ENCODE data around the gene ATP11C. TPM values are rescaled to one million over a fixed set of nuclear protein-coding genes. Genes with fewer than 3 reads are reported as not detected.

The ATP11C gene
- total RNA-seq (10 to 100 TPM; 18.4 to 27.1 (median 23.1) TPM), total RNA-seq (38.0 to 103 (median 60.9) reads per million in 29 experiments)
- 24.1 TPM for total RNA-seq (2013)

GRCh38 chrX:139932901-139933796 is at the start of gene ATP11C:
Gene ATP11C, minus strand, starts transcription at chrX:139933053. Its CDS starts 1,011 bp downstream, at chrX:139932042.
- ChIA-PET CTCF (interaction anchor here in 1 of 2 donors (0.7 kb wide), 1 partner anchor 164 kb away, joined by 8 read pairs; no protein-coding TSS in a partner anchor), POLR2A (interaction anchor here (0.6 to 0.8 kb wide), 4 partner anchors 9 to 157 kb away, joined by 3 to 8 read pairs (median 6); no protein-coding TSS in a partner anchor)
- peak; percentile 61 to 87 (median 74) for DNase-seq
- Mint-ChIP-seq H3K4me3 (peak within 1 kb of the TSS; percentile 83 to 93 (median 85)), H3K27me3 (peaks cover 0 to 7% of the 10 kb centered on the region in 2 donors), H3K27ac (peak within 1 kb of the TSS; percentile 94 to 96), H3K36me3 (no peaks in the 10 kb centered on the region), H3K9me3 (no peaks in the 10 kb centered on the region), H3K4me1 (peaks cover 24 to 29% (median 26%) of the 10 kb centered on the region in 3 donors)
- H3K36me3 ChIP-seq (ENCODE audit: control insufficient read depth in 2 of 2, extremely low read depth in 1 of 2, insufficient read depth in 1 of 2, low read length in 1 of 2) = no peaks in the 10 kb centered on the region
- ATAC-seq (replicated peaks in 1 of 4) = peak; percentile 79 to 88 (median 83)
- no peaks in the 10 kb centered on the region for H3K27me3 ChIP-seq (replicated peaks in 1 of 2; ENCODE audit: control insufficient read depth in 2 of 2, extremely low read depth in 1 of 2, insufficient read depth in 2 of 2, low read length in 1 of 2)
- H3K9me3 ChIP-seq = no peaks in the 10 kb centered on the region
- H3K27ac ChIP-seq (ENCODE audit: low read length) = peak within 1 kb of the TSS; percentile 82
- whole genome bisulfite sequencing (ENCODE audit: insufficient coverage) = 0% methylated on average over 1 of the region's 52 CpGs
- peak within 1 kb of the TSS; percentile 65 to 79 for H3K4me3 ChIP-seq (ENCODE audit: control insufficient read depth in 1 of 2, extremely low read depth in 1 of 2, low read length in 1 of 2)
- peaks cover 3 to 7% of the 10 kb centered on the region in 2 experiments for H3K4me1 ChIP-seq (ENCODE audit: control insufficient read depth in 1 of 2, extremely low read depth in 1 of 2, insufficient read depth in 2 of 2, low read length in 2 of 2)

DNA sequence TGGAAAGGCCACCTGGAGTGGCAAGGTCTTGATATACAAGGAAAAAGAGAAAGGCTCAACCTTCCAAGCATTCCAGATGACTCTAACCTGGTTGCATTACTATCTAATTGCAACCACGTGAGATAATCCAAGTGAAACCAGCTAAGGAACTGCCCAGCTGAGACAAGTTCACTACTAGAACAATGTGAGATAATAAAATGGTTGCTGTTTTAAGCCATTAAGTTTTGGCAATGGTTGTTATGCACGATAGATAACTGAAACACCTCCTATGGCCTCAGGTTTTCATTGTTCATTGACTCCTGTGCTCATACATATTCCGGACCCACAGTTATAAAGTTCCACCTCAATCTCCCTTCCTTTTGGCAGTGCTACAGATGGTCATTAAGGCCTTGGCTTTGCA is 41.6 kb upstream of the ATP11C start:
- no peak for DNase-seq
- WGBS (ENCODE audit: insufficient coverage) = no CpG with 5 or more reads among the region's 3 CpGs
- H3K9me3 Mint-ChIP-seq = peaks cover 0 to 4% (median 0%) of the 10 kb centered on the region in 3 donors
- Histone ChIP-seq H3K4me1 (ENCODE audit: control insufficient read depth in 1 of 2, extremely low read depth in 1 of 2, insufficient read depth in 2 of 2, low read length in 2 of 2) (no peaks in the 10 kb centered on the region), H3K27me3 (replicated peaks in 1 of 2; ENCODE audit: control insufficient read depth in 2 of 2, extremely low read depth in 1 of 2, insufficient read depth in 2 of 2, low read length in 1 of 2) (no peaks in the 10 kb centered on the region), H3K27ac (ENCODE audit: low read length) (no peak overlapping the region), H3K9me3 (no peaks in the 10 kb centered on the region), H3K36me3 (ENCODE audit: control insufficient read depth in 2 of 2, extremely low read depth in 1 of 2, insufficient read depth in 1 of 2, low read length in 1 of 2) (no peaks in the 10 kb centered on the region), H3K4me3 (ENCODE audit: control insufficient read depth in 1 of 2, extremely low read depth in 1 of 2, low read length in 1 of 2) (no peak overlapping the region)
- POLR2A ChIA-PET = interaction anchor here in 1 of 2 donors (0.7 kb wide), 1 partner anchor 90 kb away, joined by 5 read pairs; no protein-coding TSS in a partner anchor
- H3K4me1 Mint-ChIP-seq = peaks cover 2 to 6% (median 2%) of the 10 kb centered on the region in 3 donors
- no peaks in the 10 kb centered on the region for H3K36me3 Mint-ChIP-seq
- ATAC-seq (replicated peaks in 1 of 4) = no peak
- peaks cover 0 to 34% of the 10 kb centered on the region in 2 donors for H3K27me3 Mint-ChIP-seq
- CTCF ChIA-PET = interaction anchor here in 1 of 2 donors (0.6 to 0.7 kb wide), 2 partner anchors 782 to 1246 kb away, joined by 3 to 4 read pairs; no protein-coding TSS in a partner anchor
- H3K27ac Mint-ChIP-seq = no peak overlapping the region
- no peak overlapping the region for H3K4me3 Mint-ChIP-seq

- WGBS (ENCODE audit: insufficient coverage) = no CpG with 5 or more reads among the region's 6 CpGs
- Mint-ChIP-seq H3K36me3 (no peaks in the 10 kb centered on the region), H3K4me1 (peaks cover 2 to 6% (median 2%) of the 10 kb centered on the region in 3 donors), H3K9me3 (peaks cover 0 to 4% (median 0%) of the 10 kb centered on the region in 3 donors), H3K27ac (no peak overlapping the region), H3K27me3 (peaks cover 0 to 43% of the 10 kb centered on the region in 2 donors), H3K4me3 (no peak overlapping the region)
- ChIA-PET POLR2A (no interaction called here), CTCF (interaction anchor here in 1 of 2 donors (0.6 kb wide), 1 partner anchor 226 kb away, joined by 3 read pairs; no protein-coding TSS in a partner anchor)
- Histone ChIP-seq H3K4me3 (ENCODE audit: control insufficient read depth in 1 of 2, extremely low read depth in 1 of 2, low read length in 1 of 2) (no peak overlapping the region), H3K27me3 (replicated peaks in 1 of 2; ENCODE audit: control insufficient read depth in 2 of 2, extremely low read depth in 1 of 2, insufficient read depth in 2 of 2, low read length in 1 of 2) (no peaks in the 10 kb centered on the region), H3K36me3 (ENCODE audit: control insufficient read depth in 2 of 2, extremely low read depth in 1 of 2, insufficient read depth in 1 of 2, low read length in 1 of 2) (no peaks in the 10 kb centered on the region), H3K9me3 (no peaks in the 10 kb centered on the region), H3K27ac (ENCODE audit: low read length) (no peak overlapping the region), H3K4me1 (ENCODE audit: control insufficient read depth in 1 of 2, extremely low read depth in 1 of 2, insufficient read depth in 2 of 2, low read length in 2 of 2) (no peaks in the 10 kb centered on the region)
- ATAC-seq (replicated peaks in 1 of 4) = no peak
- no peak for DNase-seq
Measured at GRCh38 chrX:139972629-139973624, 40.1 kb upstream of the ATP11C start.

GRCh38 chrX:139972113-139972512 is 39.3 kb upstream of the ATP11C start:
- POLR2A ChIA-PET = no interaction called here
- Mint-ChIP-seq H3K36me3 (no peaks in the 10 kb centered on the region), H3K27me3 (peaks cover 0 to 46% of the 10 kb centered on the region in 2 donors)

DNA sequence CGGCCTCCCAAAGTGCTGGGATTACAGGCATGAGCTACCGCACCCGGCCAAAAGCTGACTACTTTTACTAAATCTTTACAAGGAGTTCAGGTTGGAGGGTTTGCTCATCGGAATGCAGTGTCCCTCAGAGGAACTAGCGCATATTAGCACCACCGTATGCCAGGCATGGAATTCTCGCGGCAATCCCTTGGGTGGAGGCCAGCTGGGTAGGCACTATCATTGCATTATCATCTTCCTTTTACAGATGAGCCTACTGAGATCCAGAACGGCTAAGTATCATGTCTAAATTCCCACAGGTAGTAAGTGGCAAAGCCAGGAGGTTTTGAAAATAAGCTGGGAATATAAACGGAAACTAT is 38.5 kb upstream of the ATP11C start:
- no peaks in the 10 kb centered on the region for H3K36me3 Mint-ChIP-seq
- POLR2A ChIA-PET = no interaction called here
- H3K27ac Mint-ChIP-seq = no peak overlapping the region
- Histone ChIP-seq H3K27ac (ENCODE audit: low read length) (no peak overlapping the region), H3K36me3 (ENCODE audit: control insufficient read depth in 2 of 2, extremely low read depth in 1 of 2, insufficient read depth in 1 of 2, low read length in 1 of 2) (no peaks in the 10 kb centered on the region), H3K27me3 (replicated peaks in 1 of 2; ENCODE audit: control insufficient read depth in 2 of 2, extremely low read depth in 1 of 2, insufficient read depth in 2 of 2, low read length in 1 of 2) (no peaks in the 10 kb centered on the region), H3K4me1 (ENCODE audit: control insufficient read depth in 1 of 2, extremely low read depth in 1 of 2, insufficient read depth in 2 of 2, low read length in 2 of 2) (no peaks in the 10 kb centered on the region), H3K4me3 (ENCODE audit: control insufficient read depth in 1 of 2, extremely low read depth in 1 of 2, low read length in 1 of 2) (no peak overlapping the region), H3K9me3 (no peaks in the 10 kb centered on the region)
- peaks cover 2 to 6% (median 2%) of the 10 kb centered on the region in 3 donors for H3K4me1 Mint-ChIP-seq
- no CpG with 5 or more reads among the region's 10 CpGs for WGBS (ENCODE audit: insufficient coverage)
- DNase-seq (no peak), ATAC-seq (replicated peaks in 1 of 4) (no peak)
- H3K4me3 Mint-ChIP-seq = no peak overlapping the region
- H3K9me3 Mint-ChIP-seq = peaks cover 0 to 3% (median 0%) of the 10 kb centered on the region in 3 donors
- CTCF ChIA-PET = interaction anchor here in 1 of 2 donors (0.6 kb wide), 1 partner anchor 610 kb away, joined by 3 read pairs; no protein-coding TSS in a partner anchor
- peaks cover 0 to 46% of the 10 kb centered on the region in 2 donors for H3K27me3 Mint-ChIP-seq

More at GRCh38 chrX:139972113-139972512, 39.3 kb upstream of the ATP11C start:
- H3K9me3 ChIP-seq = no peaks in the 10 kb centered on the region
- H3K4me1 ChIP-seq (ENCODE audit: control insufficient read depth in 1 of 2, extremely low read depth in 1 of 2, insufficient read depth in 2 of 2, low read length in 2 of 2) = no peaks in the 10 kb centered on the region
- ATAC-seq (replicated peaks in 1 of 4) (no peak), DNase-seq (no peak)
- no peaks in the 10 kb centered on the region for H3K27me3 ChIP-seq (replicated peaks in 1 of 2; ENCODE audit: control insufficient read depth in 2 of 2, extremely low read depth in 1 of 2, insufficient read depth in 2 of 2, low read length in 1 of 2)
- Mint-ChIP-seq H3K4me3 (no peak overlapping the region), H3K4me1 (peaks cover 2 to 6% (median 2%) of the 10 kb centered on the region in 3 donors), H3K27ac (no peak overlapping the region), H3K9me3 (peaks cover 0 to 4% (median 0%) of the 10 kb centered on the region in 3 donors)
- H3K27ac ChIP-seq (ENCODE audit: low read length) = no peak overlapping the region
- CTCF ChIA-PET = no interaction called here
- no peaks in the 10 kb centered on the region for H3K36me3 ChIP-seq (ENCODE audit: control insufficient read depth in 2 of 2, extremely low read depth in 1 of 2, insufficient read depth in 1 of 2, low read length in 1 of 2)
- no peak overlapping the region for H3K4me3 ChIP-seq (ENCODE audit: control insufficient read depth in 1 of 2, extremely low read depth in 1 of 2, low read length in 1 of 2)
- WGBS (ENCODE audit: insufficient coverage) = no CpG with 5 or more reads among the region's 5 CpGs

All from T-cell (primary cell).